ENCODE results near the gene SARS1.

Gene SARS1

GRCh38 chr1:109251277-109252166 lies 37.8 kb downstream of the SARS1 start:
- DNase-seq: no peak

- no peak for DNase-seq
These were observed 38.6 kb downstream of the SARS1 start for GRCh38 chr1:109252167-109252892.

- DNase-seq: no peak
These were observed 39.4 kb downstream of the SARS1 start for GRCh38 chr1:109252893-109253802.

GRCh38 chr1:109253803-109254620 lies 40.3 kb downstream of the SARS1 start:
- DNase-seq: no peak

- DNase-seq: no peak
These were observed 40.9 kb downstream of the SARS1 start for GRCh38 chr1:109254621-109255096.

- DNase-seq: no peak
These were observed 41.5 kb downstream of the SARS1 start for GRCh38 chr1:109255097-109255651.

GRCh38 chr1:109255678-109256077 lies 42.0 kb downstream of the SARS1 start:
- no peak for DNase-seq

- DNase-seq: no peak
These were observed 42.4 kb downstream of the SARS1 start for GRCh38 chr1:109256085-109256484.

GRCh38 chr1:109256971-109257681 lies 43.4 kb downstream of the SARS1 start:
- DNase-seq: no peak

- no peak for DNase-seq
These were observed 44.1 kb downstream of the SARS1 start for GRCh38 chr1:109257682-109258421.

- no peak for DNase-seq
These were observed 45.1 kb downstream of the SARS1 start for GRCh38 chr1:109258481-109259466.

GRCh38 chr1:109259674-109260557 lies 46.2 kb downstream of the SARS1 start:
- no peak for DNase-seq

GRCh38 chr1:109261006-109261405 lies 47.3 kb downstream of the SARS1 start:
- DNase-seq: no peak

GRCh38 chr1:109261578-109261977 lies 47.9 kb downstream of the SARS1 start:
- no peak for DNase-seq

GRCh38 chr1:109262231-109263055 lies 48.7 kb downstream of the SARS1 start:
- no peak for DNase-seq

- no peak for DNase-seq
These were observed 49.5 kb downstream of the SARS1 start for GRCh38 chr1:109263234-109263596.

All from SIG-M5 (cell line).